OCI-LY7 (cell line): ENCODE measurements around the gene H2BK1. TPM values are rescaled to one million over a fixed set of nuclear protein-coding genes. Genes with fewer than 3 reads are reported as not detected.
A peak's percentile ranks its signal among the peaks of the same experiment; 100 is the strongest.

Experiments
- BruUV-seq: library from RNA; stranded (reverse); fragments of 400-500 nt; replicated peaks from 2 replicates; lab custom pipeline; 2021; lab: Mats Ljungman, UMichigan
- CTCF ChIA-PET: fragments of 300-600 bp; sonication (Branson Sonifier 250); formaldehyde crosslinking; loops from one replicate; lab custom pipeline; 2022; ENCODE audit warnings: antibody characterized with exemption; ENCODE audit not compliant: unreplicated experiment; lab: Charles Lee
- POLR2A ChIA-PET: fragments of 300-600 bp; sonication (Branson Sonifier 250); formaldehyde crosslinking; loops from one replicate; lab custom pipeline; 2022; ENCODE audit warnings: antibody characterized with exemption; lab: Charles Lee
- DNase-seq: peaks from one replicate; pipeline ENCODE4 v3.0.0-alpha.2; 2015; ENCODE audit warnings: low spot score
- H2AFZ ChIP-seq: fragments of 200-600 bp; sonication (generic), shearing (Covaris generic); 2 replicates; pipeline ENCODE4 v1.6.1; 2014; ENCODE audit warnings: mild to moderate bottlenecking, antibody characterized with exemption, low read length, moderate library complexity
- H3K27ac ChIP-seq: fragments of 200-600 bp; sonication (generic); 2 replicates; pipeline ENCODE4 v1.5.1; 2014; ENCODE audit warnings: mixed run types, low read depth, mild to moderate bottlenecking, moderate library complexity, low read length, inconsistent platforms; ENCODE audit not compliant: poor library complexity, severe bottlenecking
- H3K36me3 ChIP-seq: fragments of 200-600 bp; sonication (generic); 2 replicates; pipeline ENCODE4 v1.6.1; 2014; ENCODE audit warnings: mild to moderate bottlenecking, antibody characterized with exemption, low read length, moderate library complexity, mixed read lengths; ENCODE audit not compliant: insufficient read depth
- H3K4me1 ChIP-seq: fragments of 200-600 bp; sonication (generic); 2 replicates; pipeline ENCODE4 v1.5.1; 2014; ENCODE audit warnings: mild to moderate bottlenecking, low read length; ENCODE audit not compliant: insufficient read depth, poor library complexity, severe bottlenecking
- H3K4me2 ChIP-seq: fragments of 200-600 bp; sonication (generic); 2 replicates; pipeline ENCODE4 v1.6.1; 2014; ENCODE audit warnings: mild to moderate bottlenecking, low read length
- H3K4me3 ChIP-seq: fragments of 200-600 bp; sonication (generic); 2 replicates; pipeline ENCODE4 v1.5.1; 2014; ENCODE audit warnings: mild to moderate bottlenecking, low read depth, low read length; ENCODE audit not compliant: poor library complexity, severe bottlenecking
- H3K79me2 ChIP-seq: fragments of 200-600 bp; sonication (generic); 2 replicates; pipeline ENCODE4 v1.6.1; 2016; ENCODE audit warnings: low read depth, mild to moderate bottlenecking, low read length, moderate library complexity, mixed read lengths; ENCODE audit not compliant: insufficient read depth
- H3K9me2 ChIP-seq: fragments of 200-600 bp; sonication (generic); 2 replicates; pipeline ENCODE4 v1.6.1; 2016; ENCODE audit warnings: mild to moderate bottlenecking, low read length, mixed read lengths; ENCODE audit not compliant: insufficient read depth
- H3K9me3 ChIP-seq: fragments of 200-600 bp; sonication (generic); 2 replicates; pipeline ENCODE4 v1.6.1; 2014; ENCODE audit warnings: mild to moderate bottlenecking, mixed run types, low read length, mixed read lengths
- H4K20me1 ChIP-seq: fragments of 200-600 bp; sonication (generic); 2 replicates; pipeline ENCODE4 v1.6.1; 2014; ENCODE audit warnings: mild to moderate bottlenecking, antibody characterized with exemption, low read length, moderate library complexity, mixed read lengths; ENCODE audit not compliant: insufficient read depth
- EZH2phosphoT487 ChIP-seq: fragments of 200-600 bp; sonication (generic); IDR thresholded peaks from 2 replicates; pipeline ENCODE4 v1.6.1; 2018; ENCODE audit warnings: low read depth, borderline replicate concordance, mild to moderate bottlenecking, mixed run types, antibody characterized with exemption, low read length, moderate library complexity, mixed read lengths
- intact Hi-C: fragments of 100-400 bp; cut with micrococcal nuclease; formaldehyde crosslinking; loops from one replicate; pipeline ENCODE4 v1.10.0; 2022; ENCODE audit not compliant: unreplicated experiment
- total RNA-seq, 2 experiments: library from RNA; depleted of rRNA in 1 of 2; stranded (reverse); fragments of >200 nt in 1 of 2; shearing (Covaris generic) in 1 of 2; gene quantifications; 2 replicates each; pipeline ENCODE4 v1.2.3, GENCODE V29; 2014 to 2022
- TF ChIP-seq, protein P1 (sequence below): fragments of 200-600 bp; sonication (generic); conservative IDR thresholded peaks from 2 replicates; pipeline ENCODE4 v1.5.1; 2014; ENCODE audit warnings: mild to moderate bottlenecking, antibody characterized with exemption, low read length, moderate library complexity, mixed read lengths

H2BK1 gene
- total RNA-seq, 2 experiments from 2014 or later = not detected

GRCh38 chr7:151172273-151173141, 37.8 kb downstream of the H2BK1 start:
- Histone ChIP-seq H3K79me2 (no peaks in the 10 kb centered on the region), H3K36me3 (no peaks in the 10 kb centered on the region), H3K27ac (no peak overlapping the region), H3K4me1 (no peaks in the 10 kb centered on the region), H3K4me2 (no peak overlapping the region), H3K4me3 (no peak overlapping the region), H3K9me2 (no peaks in the 10 kb centered on the region), H3K9me3 (no peaks in the 10 kb centered on the region), H2AFZ (no peak overlapping the region), H4K20me1 (no peaks in the 10 kb centered on the region)
- no TSS peak for BruUV-seq
- POLR2A ChIA-PET = no interaction called here
- intact Hi-C loops = loop anchor here (1.0 kb wide), 1 partner anchor 48 kb away; no protein-coding TSS in a partner anchor
- CTCF ChIA-PET = interaction anchor here (0.6 kb wide), 1 partner anchor 132 kb away, joined by 3 read pairs; no protein-coding TSS in a partner anchor
- peak; percentile 72 for DNase-seq
- TF ChIP-seq, protein P1, sequence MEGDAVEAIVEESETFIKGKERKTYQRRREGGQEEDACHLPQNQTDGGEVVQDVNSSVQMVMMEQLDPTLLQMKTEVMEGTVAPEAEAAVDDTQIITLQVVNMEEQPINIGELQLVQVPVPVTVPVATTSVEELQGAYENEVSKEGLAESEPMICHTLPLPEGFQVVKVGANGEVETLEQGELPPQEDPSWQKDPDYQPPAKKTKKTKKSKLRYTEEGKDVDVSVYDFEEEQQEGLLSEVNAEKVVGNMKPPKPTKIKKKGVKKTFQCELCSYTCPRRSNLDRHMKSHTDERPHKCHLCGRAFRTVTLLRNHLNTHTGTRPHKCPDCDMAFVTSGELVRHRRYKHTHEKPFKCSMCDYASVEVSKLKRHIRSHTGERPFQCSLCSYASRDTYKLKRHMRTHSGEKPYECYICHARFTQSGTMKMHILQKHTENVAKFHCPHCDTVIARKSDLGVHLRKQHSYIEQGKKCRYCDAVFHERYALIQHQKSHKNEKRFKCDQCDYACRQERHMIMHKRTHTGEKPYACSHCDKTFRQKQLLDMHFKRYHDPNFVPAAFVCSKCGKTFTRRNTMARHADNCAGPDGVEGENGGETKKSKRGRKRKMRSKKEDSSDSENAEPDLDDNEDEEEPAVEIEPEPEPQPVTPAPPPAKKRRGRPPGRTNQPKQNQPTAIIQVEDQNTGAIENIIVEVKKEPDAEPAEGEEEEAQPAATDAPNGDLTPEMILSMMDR = peak; percentile 100
- no peak for TF ChIP-seq EZH2phosphoT487

DNA sequence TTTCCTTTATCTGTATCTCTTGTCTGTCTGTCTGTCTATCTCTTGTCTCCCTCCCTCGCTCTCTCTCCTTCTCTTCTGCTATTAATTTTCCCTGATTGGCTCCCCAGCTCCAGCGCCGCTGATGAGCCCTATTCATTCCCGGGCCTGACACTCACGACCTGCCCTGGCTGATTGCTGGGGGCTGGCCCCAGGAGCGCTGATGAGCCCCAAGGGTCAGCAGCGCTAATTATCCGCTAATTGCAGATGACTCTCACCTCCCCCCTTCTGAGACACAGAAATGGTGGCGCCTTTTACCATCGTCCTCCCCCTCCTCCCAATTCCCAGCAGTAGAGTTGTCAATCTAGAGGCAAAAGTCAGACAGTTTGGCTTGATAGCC, 41.5 kb downstream of the H2BK1 start:
- H2AFZ ChIP-seq = no peak overlapping the region
- H3K4me2 ChIP-seq = no peak overlapping the region
- no peaks in the 10 kb centered on the region for H3K4me1 ChIP-seq
- CTCF ChIA-PET = no interaction called here
- H3K27ac ChIP-seq = no peak overlapping the region
- H3K9me3 ChIP-seq = no peaks in the 10 kb centered on the region
- H3K36me3 ChIP-seq = no peaks in the 10 kb centered on the region
- DNase-seq = no peak
- no TSS peak for BruUV-seq
- H3K79me2 ChIP-seq = no peaks in the 10 kb centered on the region
- H3K4me3 ChIP-seq = no peak overlapping the region
- no peaks in the 10 kb centered on the region for H3K9me2 ChIP-seq
- no peaks in the 10 kb centered on the region for H4K20me1 ChIP-seq
- POLR2A ChIA-PET = no interaction called here
- intact Hi-C loops = no loop called here
- TF ChIP-seq EZH2phosphoT487 = no peak
- TF ChIP-seq, protein P1 = no peak
